GM12878 (cell line): ENCODE data around the gene CCDC88C.
A peak's percentile ranks its signal among the peaks of the same experiment; 100 is the strongest.

Source experiments
- CEBPB ChIP-seq, 2 experiments: fragments of 150-350 bp in 1 of 2; IDR thresholded peaks; 2 replicates each; pipeline ENCODE4 v1.6.1; 2012 to 2014; ENCODE audit warnings: low read depth in 2 of 2, low read length in 2 of 2, borderline replicate concordance in 1 of 2, inconsistent platforms in 1 of 2
- CTCF ChIP-seq, 3 experiments: IDR thresholded peaks in 2 of 3; conservative IDR thresholded peaks in 1 of 3; 2 replicates each; pipeline ENCODE4 v1.5.1; 2011; ENCODE audit warnings: low read depth in 3 of 3, low read length in 3 of 3, mild to moderate bottlenecking in 3 of 3, control low read depth in 2 of 3, moderate library complexity in 2 of 3, inconsistent platforms in 1 of 3, mixed read lengths in 1 of 3; ENCODE audit not compliant: control insufficient read depth in 2 of 3, insufficient read depth in 1 of 3; ENCODE audit errors: extremely low read depth in 1 of 3
- EZH2 ChIP-seq: IDR thresholded peaks from 2 replicates; pipeline ENCODE4 v1.6.1; 2012; ENCODE audit warnings: low read depth, mild to moderate bottlenecking, control low read depth, inconsistent platforms, low read length, borderline replicate concordance; ENCODE audit not compliant: control insufficient read depth
- MAX ChIP-seq: IDR thresholded peaks from 2 replicates; pipeline ENCODE4 v1.6.1; 2012; ENCODE audit warnings: low read depth, low read length, improper control_type of control experiment
- MEF2A ChIP-seq: IDR thresholded peaks from 2 replicates; pipeline ENCODE4 v1.6.1; 2011; ENCODE audit warnings: low read depth, mild to moderate bottlenecking, low read length, moderate library complexity; ENCODE audit not compliant: insufficient read depth
- MTA3 ChIP-seq: IDR thresholded peaks from 2 replicates; pipeline ENCODE4 v1.6.1; 2012; ENCODE audit warnings: low read length, inconsistent platforms, borderline replicate concordance
- MXI1 ChIP-seq: fragments of 150-350 bp; IDR thresholded peaks from 2 replicates; pipeline ENCODE4 v1.6.1; 2011; ENCODE audit warnings: low read depth, mild to moderate bottlenecking, inconsistent platforms, low read length, improper control_type of control experiment
- POLR2A ChIP-seq: IDR thresholded peaks from 2 replicates; pipeline ENCODE4 v1.6.1; 2011; ENCODE audit warnings: low read depth, mild to moderate bottlenecking, low read length
- RCOR1 ChIP-seq: conservative IDR thresholded peaks from 2 replicates; pipeline ENCODE4 v1.6.1; 2012; ENCODE audit warnings: low read depth, low read length, improper control_type of control experiment
- TAF1 ChIP-seq: IDR thresholded peaks from 2 replicates; pipeline ENCODE4 v1.6.1; 2011; ENCODE audit warnings: mild to moderate bottlenecking, low read depth, low read length, borderline replicate concordance
- TF ChIP-seq, protein P1 (sequence below): IDR thresholded peaks from 2 replicates; pipeline ENCODE4 v1.6.1; 2011; ENCODE audit warnings: low read depth, low read length, improper control_type of control experiment, borderline replicate concordance

- TF ChIP-seq POLR2A (peak; percentile 46; the same call in 1 of the 2 replicates), TAF1 (no peak), EZH2 (no peak), RCOR1 (no peak), MTA3 (peak; percentile 69; the same call in 1 of the 2 replicates), MAX (peak; percentile 86), CTCF (IDR thresholded peaks at IDR 0.05 in 2 of 3, conservative IDR thresholded peaks at IDR 0.05 in 1 of 3; ENCODE audit: control insufficient read depth in 2 of 3, extremely low read depth in 1 of 3, insufficient read depth in 1 of 3, low read depth in 3 of 3, low read length in 3 of 3) (peak in 2 of 3 experiments; percentile 37 to 38; a peak in 4 of 6 replicates), MEF2A (0 out of 2 replicates have a peak, but pooled peaks have one; percentile 54), CEBPB (IDR thresholded peaks at IDR 0.05; ENCODE audit: borderline replicate concordance in 1 of 2, low read depth in 2 of 2, low read length in 2 of 2) (no peak; a peak in 1 of 4 replicates), MXI1 (peak; percentile 70; the same call in 1 of the 2 replicates)
- TF ChIP-seq, protein P1, sequence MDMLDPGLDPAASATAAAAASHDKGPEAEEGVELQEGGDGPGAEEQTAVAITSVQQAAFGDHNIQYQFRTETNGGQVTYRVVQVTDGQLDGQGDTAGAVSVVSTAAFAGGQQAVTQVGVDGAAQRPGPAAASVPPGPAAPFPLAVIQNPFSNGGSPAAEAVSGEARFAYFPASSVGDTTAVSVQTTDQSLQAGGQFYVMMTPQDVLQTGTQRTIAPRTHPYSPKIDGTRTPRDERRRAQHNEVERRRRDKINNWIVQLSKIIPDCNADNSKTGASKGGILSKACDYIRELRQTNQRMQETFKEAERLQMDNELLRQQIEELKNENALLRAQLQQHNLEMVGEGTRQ: no peak
These were observed 101.8 kb downstream of the CCDC88C start for GRCh38 chr14:91315844-91316267.
